Measurements from ENCODE around the gene CADM2. TPM values are rescaled to one million over a fixed set of nuclear protein-coding genes. Genes with fewer than 3 reads are reported as not detected.
"Not testable (repeated sequence)": the region's sequence is repeated elsewhere in the genome, so short reads cannot be mapped to it uniquely, and the experiment has no call there.

Gene CADM2
- total RNA-seq, 1 donor, result 2.2 TPM

DNA sequence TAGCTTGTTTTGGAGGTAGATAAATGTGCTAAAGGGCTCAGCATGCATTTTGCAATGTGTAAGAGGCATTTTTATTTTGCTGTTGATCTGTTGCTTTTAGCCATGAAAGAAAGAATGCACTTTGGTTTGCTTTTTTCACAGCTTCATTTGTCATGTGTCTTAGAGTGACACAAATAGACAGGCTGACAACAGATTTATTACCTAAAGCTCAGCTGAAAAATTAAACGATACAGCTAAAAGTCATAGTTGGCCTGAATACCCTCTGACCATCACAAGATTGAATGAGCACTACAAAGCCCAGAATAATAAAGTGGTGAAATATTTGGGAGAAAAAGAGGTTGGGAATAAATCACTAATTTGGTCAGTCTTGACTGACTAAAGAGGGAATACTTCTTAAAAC, 723.1 kb downstream of the CADM2 start:
- H3K4me3 ChIP-seq (ENCODE audit: low read depth, low read length), result no peak overlapping the region
- TF ChIP-seq, protein P1, sequence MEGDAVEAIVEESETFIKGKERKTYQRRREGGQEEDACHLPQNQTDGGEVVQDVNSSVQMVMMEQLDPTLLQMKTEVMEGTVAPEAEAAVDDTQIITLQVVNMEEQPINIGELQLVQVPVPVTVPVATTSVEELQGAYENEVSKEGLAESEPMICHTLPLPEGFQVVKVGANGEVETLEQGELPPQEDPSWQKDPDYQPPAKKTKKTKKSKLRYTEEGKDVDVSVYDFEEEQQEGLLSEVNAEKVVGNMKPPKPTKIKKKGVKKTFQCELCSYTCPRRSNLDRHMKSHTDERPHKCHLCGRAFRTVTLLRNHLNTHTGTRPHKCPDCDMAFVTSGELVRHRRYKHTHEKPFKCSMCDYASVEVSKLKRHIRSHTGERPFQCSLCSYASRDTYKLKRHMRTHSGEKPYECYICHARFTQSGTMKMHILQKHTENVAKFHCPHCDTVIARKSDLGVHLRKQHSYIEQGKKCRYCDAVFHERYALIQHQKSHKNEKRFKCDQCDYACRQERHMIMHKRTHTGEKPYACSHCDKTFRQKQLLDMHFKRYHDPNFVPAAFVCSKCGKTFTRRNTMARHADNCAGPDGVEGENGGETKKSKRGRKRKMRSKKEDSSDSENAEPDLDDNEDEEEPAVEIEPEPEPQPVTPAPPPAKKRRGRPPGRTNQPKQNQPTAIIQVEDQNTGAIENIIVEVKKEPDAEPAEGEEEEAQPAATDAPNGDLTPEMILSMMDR (IDR thresholded peaks at IDR 0.05; ENCODE audit: insufficient read depth, low read length), result no peak
- no peak for DNase-seq (ENCODE audit: low read depth)

GRCh38 chr3:85691196-85691595, 732.4 kb downstream of the CADM2 start:
- DNase-seq (ENCODE audit: low read depth), result no peak
- TF ChIP-seq, protein P1 (IDR thresholded peaks at IDR 0.05; ENCODE audit: insufficient read depth, low read length), result no peak
- no peak overlapping the region for H3K4me3 ChIP-seq (ENCODE audit: low read depth, low read length)

GRCh38 chr3:85697156-85697555, 738.4 kb downstream of the CADM2 start:
- DNase-seq (ENCODE audit: low read depth), result no peak
- TF ChIP-seq, protein P1 (IDR thresholded peaks at IDR 0.05; ENCODE audit: insufficient read depth, low read length), result no peak
- no peak overlapping the region for H3K4me3 ChIP-seq (ENCODE audit: low read depth, low read length)

DNA sequence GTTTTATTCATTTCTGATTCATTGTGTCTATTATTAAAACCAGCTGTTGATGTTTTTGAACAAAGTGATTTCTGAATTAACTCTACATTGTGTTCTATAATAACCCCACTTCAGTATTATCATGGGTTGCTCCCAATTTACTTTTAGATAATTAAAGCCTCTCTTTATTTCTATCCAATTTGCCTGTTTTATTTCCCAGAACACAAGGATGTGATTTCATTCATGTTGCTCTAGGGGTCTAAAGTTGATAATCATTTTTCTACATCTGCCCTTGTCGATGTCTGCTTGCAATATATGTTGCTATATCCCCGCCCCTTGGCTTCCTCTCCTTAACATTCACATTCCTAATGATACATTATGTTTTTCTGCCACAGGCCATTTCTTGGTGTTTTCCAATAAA, 747.3 kb downstream of the CADM2 start:
- TF ChIP-seq, protein P1 (IDR thresholded peaks at IDR 0.05; ENCODE audit: insufficient read depth, low read length), result no peak
- no peak overlapping the region for H3K4me3 ChIP-seq (ENCODE audit: low read depth, low read length)
- no peak for DNase-seq (ENCODE audit: low read depth)

DNA sequence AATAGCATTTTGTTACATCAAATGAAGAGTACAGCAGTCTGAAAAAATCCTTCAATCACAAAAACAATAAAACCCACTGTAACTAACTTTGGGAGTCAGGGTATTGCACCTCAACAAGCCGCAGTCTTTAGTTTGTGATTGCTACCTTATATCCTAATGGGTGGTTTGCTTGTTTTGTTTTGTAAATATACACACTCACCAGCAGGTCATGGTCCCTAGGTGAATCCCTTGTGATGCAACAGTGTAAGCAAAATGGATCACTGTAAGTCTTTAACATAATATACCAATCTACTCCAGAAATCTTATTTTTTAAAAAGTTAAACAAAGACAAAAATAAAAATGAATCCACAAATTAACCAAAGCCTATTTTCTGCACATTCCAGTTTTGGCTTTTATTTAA, 749.5 kb downstream of the CADM2 start:
- DNase-seq (ENCODE audit: low read depth); H3K4me3 ChIP-seq (ENCODE audit: low read depth, low read length): not testable (repeated sequence)

GRCh38 chr3:85709346-85709892, 750.6 kb downstream of the CADM2 start:
- DNase-seq (ENCODE audit: low read depth), result no peak
- TF ChIP-seq, protein P1 (IDR thresholded peaks at IDR 0.05; ENCODE audit: insufficient read depth, low read length), result no peak
- no peak overlapping the region for H3K4me3 ChIP-seq (ENCODE audit: low read depth, low read length)

GRCh38 chr3:85710490-85710889, 751.7 kb downstream of the CADM2 start:
- no peak for DNase-seq (ENCODE audit: low read depth)
- H3K4me3 ChIP-seq (ENCODE audit: low read depth, low read length), result no peak overlapping the region
- TF ChIP-seq, protein P1 (IDR thresholded peaks at IDR 0.05; ENCODE audit: insufficient read depth, low read length), result no peak
